GM18867 (cell line): Measurements from ENCODE around the gene ATP5F1B.

ENCODE experiments used
- ATAC-seq: cut with Tn5 transposase; IDR thresholded peaks from one replicate; pipeline ENCODE4 v1.9.1; 2021; ENCODE audit warnings: mild to moderate bottlenecking, moderate library complexity; ENCODE audit not compliant: unreplicated experiment

ATP5F1B gene

GRCh38 chr12:56626701-56627100, 19.1 kb downstream of the ATP5F1B start:
- no peak for ATAC-seq

- ATAC-seq = no peak
Measured at GRCh38 chr12:56622535-56622934, 23.2 kb downstream of the ATP5F1B start.

GRCh38 chr12:56616925-56617324, 28.9 kb downstream of the ATP5F1B start:
- ATAC-seq = no peak

GRCh38 chr12:56616244-56616643, 29.5 kb downstream of the ATP5F1B start:
- ATAC-seq = no peak

- ATAC-seq = no peak
Measured at GRCh38 chr12:56614627-56615026, 31.2 kb downstream of the ATP5F1B start.

- no peak for ATAC-seq
Measured at GRCh38 chr12:56604355-56604754, 41.4 kb downstream of the ATP5F1B start.

- no peak for ATAC-seq
Measured at GRCh38 chr12:56602239-56602638, 43.5 kb downstream of the ATP5F1B start.

GRCh38 chr12:56601503-56601902, 44.3 kb downstream of the ATP5F1B start:
- no peak for ATAC-seq

GRCh38 chr12:56600753-56601152, 45.0 kb downstream of the ATP5F1B start:
- no peak for ATAC-seq

- ATAC-seq = no peak
Measured at GRCh38 chr12:56599797-56600196, 46.0 kb downstream of the ATP5F1B start.

- no peak for ATAC-seq
Measured at GRCh38 chr12:56599041-56599440, 46.7 kb downstream of the ATP5F1B start.

- no peak for ATAC-seq
Measured at GRCh38 chr12:56596815-56597214, 49.0 kb downstream of the ATP5F1B start.

GRCh38 chr12:56593909-56594621, 51.7 kb downstream of the ATP5F1B start:
- no peak for ATAC-seq

- no peak for ATAC-seq
Measured at GRCh38 chr12:56591961-56592360, 53.8 kb downstream of the ATP5F1B start.

GRCh38 chr12:56591126-56591525, 54.7 kb downstream of the ATP5F1B start:
- ATAC-seq = no peak

- no peak for ATAC-seq
Measured at GRCh38 chr12:56590237-56590830, 55.5 kb downstream of the ATP5F1B start.

GRCh38 chr12:56589783-56590182, 56.0 kb downstream of the ATP5F1B start:
- no peak for ATAC-seq
